GM18951 (cell line): ENCODE data around the gene MAP3K14.
A peak's percentile ranks its signal among the peaks of the same experiment; 100 is the strongest.

Source experiments
- POLR2A ChIP-seq: IDR thresholded peaks from 4 replicates; pipeline ENCODE4 v1.6.1; 2011; ENCODE audit warnings: mild to moderate bottlenecking; ENCODE audit not compliant: insufficient read length, insufficient read depth; ENCODE audit errors: extremely low read depth
- in situ Hi-C: fragments of 300-500 bp; cut with MboI; formaldehyde crosslinking; loops from one replicate; pipeline ENCODE4 v1.12.0; 2022; ENCODE audit warnings: low sequenced_read_pairs, mixed read lengths, inconsistent platforms; ENCODE audit not compliant: unreplicated experiment

MAP3K14 gene

DNA sequence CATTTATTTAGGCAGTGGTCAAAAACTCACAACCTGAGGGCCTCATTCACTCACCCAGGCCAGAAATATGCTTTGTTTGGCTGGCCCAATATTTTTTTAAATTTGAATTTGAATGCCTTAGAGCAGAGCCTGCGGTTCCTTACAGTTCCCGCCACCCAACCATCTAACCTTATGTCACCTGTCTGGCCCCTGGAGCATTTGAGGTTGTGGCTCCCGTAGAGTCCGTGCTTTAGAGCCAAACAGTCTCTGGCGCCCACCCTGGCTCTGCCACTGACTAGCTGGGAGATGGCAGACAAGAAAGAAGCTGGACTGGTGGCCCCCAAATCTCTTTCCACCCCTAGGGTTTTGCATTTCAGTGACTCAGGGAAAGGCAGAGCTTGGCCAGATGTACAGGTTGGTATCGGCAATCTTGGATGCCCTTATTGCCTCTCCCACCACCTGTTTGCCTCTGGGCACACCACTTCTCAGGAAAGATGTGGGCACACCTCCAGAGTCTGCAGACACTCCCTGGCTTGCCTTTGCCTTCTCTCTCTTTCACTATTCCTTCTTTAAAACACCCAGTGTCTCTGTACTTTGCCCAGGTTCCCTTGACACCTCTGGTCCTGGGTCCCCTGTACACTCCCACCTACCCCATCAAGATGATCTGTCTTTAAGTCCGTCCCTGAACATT lies 1.9 kb upstream of the MAP3K14 start:
- no peak for TF ChIP-seq POLR2A
- in situ Hi-C loops = no loop called here

DNA sequence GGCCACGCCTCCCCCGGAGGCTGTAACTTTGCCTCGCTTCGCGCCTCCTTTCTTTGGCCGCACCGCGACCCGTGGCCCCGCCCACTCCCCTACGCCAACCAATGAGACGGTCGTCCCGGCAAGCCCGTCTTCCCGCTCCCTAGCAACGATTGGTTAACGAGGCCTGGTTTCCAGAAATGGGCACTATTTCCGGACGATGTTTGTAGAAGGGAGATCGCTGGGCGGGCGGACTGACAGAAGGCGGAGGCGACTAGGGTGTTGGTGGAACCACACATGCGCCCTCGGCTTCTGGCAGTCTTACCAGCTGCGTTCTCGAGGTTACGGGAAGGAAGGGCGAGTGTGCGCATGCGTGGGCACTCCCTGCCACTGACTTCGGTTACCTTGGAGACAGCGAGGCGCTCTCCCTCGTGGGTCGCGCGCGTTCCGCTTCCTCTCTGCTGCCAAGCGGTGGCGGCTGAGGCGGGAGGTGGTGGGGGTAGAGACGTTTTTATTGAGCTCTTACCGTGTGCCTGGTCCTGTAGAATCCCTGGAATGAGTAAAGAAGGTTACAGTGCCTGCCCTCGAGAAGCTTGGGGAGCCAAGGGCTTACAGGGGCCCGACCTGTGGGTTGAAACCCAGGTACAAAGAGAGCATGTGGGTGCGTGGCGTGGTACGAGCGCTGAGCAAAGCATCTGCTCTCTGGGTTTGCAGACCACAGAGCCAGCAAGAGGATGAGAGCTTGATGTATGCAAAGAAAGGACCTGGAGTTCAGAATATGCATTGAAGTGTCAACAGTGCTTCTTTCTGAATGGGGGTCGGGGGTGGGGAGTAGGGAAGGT lies 500 bp upstream of the MAP3K14 start:
- in situ Hi-C loops = no loop called here

DNA sequence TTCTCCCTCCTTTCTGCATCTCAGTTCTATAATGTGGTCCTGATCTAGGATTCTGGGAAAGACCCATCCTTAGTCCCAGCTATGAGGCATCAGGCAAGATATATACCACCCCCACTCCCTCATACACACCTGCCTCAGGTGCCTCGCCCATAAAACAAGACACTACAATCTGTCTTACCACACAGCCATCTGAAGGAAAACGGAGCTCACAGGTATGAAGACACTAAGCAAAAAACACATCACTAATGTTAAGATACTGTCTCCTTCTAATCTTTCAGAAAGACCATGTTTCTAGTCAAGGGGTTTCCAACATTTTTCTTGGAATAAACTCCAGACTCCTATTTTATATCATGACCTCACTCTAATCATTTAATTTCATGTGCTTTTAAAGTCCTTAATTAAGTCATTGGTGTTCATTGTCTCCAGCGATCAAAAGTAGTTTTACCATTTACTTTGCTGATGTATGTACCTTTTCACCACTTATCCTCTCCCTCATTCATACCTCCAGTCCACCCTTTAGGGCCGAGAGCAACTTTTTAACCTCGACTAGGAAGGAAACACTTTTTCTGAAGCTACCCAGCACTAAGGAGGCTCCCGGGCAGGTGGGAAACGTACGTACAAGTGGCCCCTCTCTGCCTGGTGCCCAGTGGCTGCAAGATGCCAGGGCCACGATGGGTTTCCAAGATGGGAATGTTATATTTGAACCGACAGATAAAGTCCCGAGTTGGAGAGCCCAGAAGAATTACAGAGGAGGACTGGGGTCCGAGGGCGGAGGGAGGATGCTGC lies 979 bp downstream of the MAP3K14 start:
- in situ Hi-C loops = no loop called here
- no peak for TF ChIP-seq POLR2A

More for the DNA sequence above, 500 bp upstream of the MAP3K14 start:
- peak; percentile 47 for TF ChIP-seq POLR2A

DNA sequence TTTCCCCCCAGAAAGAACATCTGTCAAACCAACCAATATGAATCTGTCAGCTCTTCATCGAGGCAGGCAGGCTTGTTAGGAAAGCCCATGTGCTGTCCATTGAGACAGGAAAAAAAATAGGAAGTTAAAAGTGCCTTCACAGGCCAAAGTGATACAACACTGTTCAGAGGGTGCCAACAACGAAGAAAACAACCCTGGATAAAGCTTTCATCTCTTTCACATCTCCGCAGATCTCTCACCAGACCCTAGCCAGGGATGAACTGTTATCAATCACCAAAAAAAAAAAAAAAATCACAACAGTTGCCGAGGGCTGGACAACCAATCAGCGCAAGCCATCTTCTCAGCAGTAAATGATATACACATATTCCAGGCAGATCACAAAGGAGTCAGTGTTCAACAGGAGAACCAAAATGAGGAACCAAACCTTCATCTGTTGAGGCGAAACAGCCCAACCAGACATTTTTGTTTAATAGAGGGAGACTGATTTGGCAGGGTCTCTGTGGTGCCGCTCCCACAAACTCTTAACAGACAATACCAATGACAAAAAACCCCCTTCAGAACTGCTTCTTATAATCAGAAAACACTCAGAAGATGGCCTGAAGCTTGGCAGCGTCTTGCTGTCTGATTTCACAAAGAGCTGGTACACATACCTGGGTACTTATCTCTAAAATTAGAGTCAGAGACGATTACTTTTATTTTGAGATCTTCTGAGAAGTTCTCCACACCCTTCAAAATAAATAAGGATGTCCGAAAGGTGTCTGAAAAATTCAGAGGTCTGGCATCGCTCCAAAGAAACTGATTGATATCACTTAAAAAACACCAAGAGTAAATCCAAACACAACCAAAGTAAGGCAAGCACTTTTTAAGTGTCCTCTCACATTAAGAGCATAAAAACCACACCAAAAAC lies 1.8 kb downstream of the MAP3K14 start:
- peak; percentile 42 for TF ChIP-seq POLR2A
- in situ Hi-C loops = no loop called here

DNA sequence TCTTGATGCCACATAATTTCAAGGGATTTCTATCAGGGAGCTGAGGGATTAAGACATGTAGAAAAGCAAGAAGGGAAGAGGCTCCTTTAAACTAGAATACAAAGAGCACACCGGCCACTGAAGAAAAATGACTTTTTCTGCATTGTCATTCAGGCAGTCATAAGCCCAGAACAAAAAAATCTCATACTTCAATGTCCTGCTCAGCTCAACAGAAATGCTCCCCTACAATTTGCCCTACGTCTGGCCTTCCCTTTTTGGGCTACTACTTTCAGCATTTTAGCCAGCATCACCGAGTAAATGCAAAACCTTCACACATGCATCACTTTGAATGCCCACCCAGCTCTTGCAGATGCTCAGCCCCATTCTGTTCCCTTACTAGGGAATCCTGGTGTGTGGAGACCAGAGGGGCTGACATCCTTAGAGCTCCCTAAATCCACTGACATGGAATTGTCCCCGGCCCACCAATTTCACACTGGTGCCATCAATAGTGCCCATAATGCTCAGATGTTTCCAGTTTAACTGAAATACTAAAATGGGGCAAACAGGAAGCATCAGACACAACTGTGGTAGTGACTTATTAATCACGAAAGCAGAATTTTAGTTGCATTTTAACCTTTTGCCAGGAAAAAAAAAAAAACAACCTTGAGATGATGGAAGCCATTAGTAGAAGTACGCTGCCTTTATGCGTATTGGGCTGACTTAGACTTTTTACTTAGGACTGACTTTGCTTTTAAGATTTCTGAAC lies 2.7 kb downstream of the MAP3K14 start:
- in situ Hi-C loops = no loop called here

DNA sequence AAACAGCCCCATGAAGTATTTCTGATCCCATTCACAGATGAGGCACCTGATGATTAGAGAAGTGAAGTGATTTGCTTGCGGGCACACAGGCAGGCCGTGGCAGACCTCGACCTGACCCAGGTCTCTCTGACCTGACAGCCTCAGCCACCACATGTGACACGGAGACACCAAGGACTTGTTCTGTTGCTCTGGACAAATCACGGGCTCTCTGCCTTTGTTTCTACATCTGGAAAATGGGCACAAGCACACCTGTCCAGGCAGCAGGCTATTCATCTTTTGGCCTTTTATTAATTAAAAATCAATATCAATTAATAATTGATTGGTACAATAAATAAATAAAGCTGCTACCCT lies 3.4 kb downstream of the MAP3K14 start:
- in situ Hi-C loops = no loop called here

More for the DNA sequence above, 2.7 kb downstream of the MAP3K14 start:
- peak; percentile 41 for TF ChIP-seq POLR2A

DNA sequence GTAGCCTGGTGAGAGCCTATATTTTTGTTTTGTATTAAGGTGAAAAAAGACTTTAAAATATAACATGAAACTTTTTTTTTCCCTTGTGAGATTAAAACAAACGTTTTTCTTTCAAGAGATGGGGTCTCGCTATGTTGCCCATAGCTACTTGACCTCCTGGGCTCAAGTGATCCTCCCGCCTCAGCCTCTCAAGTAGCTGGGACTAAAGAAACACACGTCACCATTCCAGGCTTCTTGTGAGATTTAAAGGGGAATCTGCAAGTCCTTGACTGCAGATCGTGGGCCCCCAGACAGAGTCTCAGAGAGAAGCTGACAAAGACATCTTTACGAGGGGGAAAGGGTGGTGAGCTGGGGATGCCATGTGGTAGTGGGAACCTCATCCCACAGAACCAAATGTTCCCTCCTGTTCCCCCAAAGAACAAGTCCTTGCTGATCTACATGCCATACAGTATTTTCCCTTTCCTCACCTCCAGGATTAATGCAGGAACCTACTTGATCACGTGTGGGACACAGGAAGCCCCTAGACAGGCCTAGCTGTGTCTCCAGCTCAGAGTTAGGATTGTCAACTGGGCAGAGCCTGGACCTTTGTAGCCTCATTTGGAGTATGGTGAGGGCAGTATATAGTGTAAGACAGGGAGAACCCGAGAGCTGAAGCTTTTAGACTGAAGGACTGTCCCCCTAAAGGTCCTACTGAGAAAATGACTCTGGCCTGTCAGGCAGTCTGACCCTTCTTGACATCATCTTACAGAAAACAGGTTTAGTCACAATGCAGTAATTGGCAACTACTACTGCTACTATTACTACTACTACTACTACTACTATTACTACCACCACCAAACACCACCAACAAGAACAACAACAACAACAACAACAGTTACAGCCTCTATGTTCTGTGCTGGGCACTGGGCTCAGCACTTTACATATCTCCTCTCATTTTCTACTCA lies 4.1 kb downstream of the MAP3K14 start:
- in situ Hi-C loops = no loop called here
- TF ChIP-seq POLR2A = no peak

More for the DNA sequence above, 3.4 kb downstream of the MAP3K14 start:
- peak; percentile 41 for TF ChIP-seq POLR2A

DNA sequence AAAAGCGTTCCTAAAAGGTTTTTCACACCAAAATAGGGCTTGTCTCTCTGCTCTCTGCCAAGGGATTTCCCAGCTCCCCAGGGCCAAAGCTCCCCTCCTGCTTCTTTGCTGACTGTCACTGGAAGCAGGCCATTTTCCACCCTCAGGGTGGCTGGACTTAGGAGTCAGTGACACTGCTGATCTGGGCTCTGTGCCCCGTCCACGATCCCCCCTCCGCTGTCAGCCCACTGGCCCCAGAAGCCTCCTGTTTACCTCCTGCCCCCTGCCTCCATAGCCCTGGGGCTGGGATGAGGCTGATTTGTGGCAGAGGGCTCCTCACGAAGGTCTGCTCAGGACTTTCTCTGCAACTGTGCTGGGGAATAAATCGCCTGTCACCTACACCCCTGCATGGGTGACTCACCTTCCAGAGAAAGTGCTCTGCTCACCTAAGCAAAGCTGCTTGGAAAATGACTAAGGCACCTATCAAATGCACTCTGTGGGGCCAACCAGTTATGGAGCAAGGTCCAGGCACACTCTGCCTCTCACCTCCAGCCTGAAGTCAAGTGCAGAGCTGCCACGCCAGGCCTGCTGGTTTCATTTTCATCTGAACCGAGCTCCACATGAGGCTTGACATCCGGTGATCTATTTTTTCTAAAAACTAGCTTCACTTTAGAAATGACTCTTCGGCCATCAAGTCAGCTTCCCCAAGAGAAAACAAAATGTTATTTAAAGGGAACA lies 4.9 kb downstream of the MAP3K14 start:
- in situ Hi-C loops = no loop called here
- TF ChIP-seq POLR2A = peak; percentile 54

DNA sequence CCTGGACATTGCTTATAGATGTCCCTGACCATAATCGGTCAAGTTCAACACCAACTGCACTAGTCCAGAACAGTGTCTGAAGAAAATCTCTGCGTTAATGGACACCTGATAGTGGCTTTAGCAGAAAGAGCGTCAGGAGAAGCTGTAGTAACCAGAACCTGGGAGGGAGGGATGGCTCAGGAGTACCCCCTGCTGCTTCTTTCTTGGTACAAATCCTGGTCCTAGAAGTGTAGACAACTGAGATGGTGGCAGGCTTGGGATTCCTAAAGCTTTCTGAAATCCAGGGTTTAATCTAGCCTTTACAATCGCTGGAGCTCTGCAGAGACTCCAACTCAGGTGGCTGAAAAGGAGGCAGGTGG lies 5.4 kb downstream of the MAP3K14 start:
- in situ Hi-C loops = no loop called here
- no peak for TF ChIP-seq POLR2A
